ENCODE data around the gene DRC3.
A peak's percentile ranks its signal among the peaks of the same experiment; 100 is the strongest.
"Not testable (repeated sequence)": the region's sequence is repeated elsewhere in the genome, so short reads cannot be mapped to it uniquely, and the experiment has no call there.

The DRC3 gene

DNA sequence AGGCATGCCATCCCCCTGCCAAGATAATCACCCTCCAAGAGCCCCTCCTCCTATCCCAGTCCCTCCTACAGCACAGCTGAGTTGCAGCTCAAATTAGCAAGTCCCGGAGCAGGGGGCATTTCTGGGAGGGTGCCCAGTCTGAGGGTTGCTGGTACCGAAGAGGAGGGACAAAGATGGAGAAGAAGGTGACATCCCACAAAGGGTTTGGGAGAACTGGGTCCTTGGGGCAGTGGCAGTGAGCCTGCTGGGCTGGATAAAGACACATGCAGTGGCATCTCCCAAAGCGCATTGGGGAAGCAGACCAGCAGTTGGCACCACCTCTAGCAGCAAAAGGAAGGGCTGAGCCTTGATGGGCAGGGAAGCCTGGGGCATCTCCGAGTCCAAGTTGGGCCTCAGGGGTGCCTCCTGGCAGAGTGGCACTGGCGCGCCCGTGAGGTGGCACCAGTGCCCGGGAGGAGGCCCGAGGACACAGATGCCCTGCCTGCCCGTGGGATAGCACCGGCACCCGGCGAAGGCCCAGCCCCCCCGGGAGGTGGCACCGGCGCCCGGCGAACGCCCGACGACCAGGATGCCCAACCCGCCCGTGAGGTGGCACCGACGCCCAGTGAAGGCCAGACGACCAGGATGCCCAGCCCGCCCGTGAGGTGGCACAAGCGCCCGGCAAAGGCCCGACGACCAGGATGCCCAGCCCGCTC lies 1.1 kb upstream of the DRC3 start:
- no peak for DNase-seq

DNA sequence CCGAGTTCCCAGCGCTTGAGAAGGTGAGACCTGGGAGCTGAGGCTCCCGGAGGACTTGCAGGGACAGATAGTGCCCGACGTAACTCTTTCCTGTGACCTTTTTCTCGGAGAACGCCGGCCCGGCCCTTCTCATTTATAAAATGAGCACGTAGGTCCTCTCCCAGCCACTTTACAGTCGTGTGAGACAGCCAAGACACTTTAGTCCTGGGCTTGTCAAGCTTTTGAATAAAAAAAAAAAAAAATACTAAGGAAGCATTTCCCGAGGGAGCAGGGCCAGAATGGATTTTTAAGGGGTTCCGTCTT lies 241 bp downstream of the DRC3 start:
- DNase-seq: no peak

DNA sequence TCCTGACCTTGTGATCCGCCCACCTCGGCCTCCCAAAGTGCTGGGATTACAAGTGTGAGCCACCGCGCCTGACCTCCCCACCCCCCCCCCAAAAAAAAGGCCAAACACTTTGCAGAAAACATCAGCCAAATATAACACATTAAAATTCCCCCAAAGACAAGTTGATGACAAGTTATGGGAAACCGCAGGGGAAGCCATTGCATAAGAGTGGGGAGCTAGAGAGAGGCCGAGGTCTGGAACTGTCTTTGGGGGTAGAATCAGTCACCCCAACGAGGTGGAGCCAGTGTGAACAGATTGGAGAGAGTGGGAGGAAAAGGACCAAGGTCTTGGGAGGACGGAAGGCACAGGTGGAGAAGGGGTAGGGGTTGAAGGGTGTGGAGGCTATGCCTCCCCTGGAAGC lies 2.8 kb downstream of the DRC3 start:
- DNase-seq: no peak

DNA sequence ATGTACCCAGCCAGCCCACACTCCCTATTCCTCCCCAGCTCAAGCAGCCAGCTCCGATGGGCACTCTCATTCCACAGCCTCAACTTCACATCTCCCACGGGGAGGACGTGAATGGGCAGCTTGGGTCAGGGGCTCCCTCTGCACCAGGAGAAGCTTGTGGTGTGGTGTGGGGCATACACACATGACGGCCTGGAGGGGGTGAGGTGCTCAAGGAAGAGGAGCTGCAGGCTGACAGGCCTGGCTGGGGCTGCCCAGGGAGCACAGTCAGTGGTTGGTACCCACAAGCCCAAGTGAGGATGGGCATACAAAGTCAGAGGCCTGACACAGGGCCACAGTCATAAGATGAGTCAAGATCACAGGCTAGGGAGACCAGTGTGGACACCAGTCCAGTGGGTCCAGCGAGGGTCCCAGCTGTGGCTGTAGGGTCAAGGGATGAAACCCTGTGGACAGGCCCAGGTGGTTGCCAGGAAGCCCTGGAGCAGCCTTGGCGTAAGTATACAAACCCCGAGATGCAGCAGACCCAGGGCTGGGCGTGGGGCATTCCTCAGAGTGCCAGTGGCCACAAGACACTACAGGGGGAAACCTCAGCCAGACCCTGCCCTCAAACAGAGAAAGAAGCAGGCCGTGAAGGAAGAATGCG lies 4.4 kb downstream of the DRC3 start:
- DNase-seq: no peak

DNA sequence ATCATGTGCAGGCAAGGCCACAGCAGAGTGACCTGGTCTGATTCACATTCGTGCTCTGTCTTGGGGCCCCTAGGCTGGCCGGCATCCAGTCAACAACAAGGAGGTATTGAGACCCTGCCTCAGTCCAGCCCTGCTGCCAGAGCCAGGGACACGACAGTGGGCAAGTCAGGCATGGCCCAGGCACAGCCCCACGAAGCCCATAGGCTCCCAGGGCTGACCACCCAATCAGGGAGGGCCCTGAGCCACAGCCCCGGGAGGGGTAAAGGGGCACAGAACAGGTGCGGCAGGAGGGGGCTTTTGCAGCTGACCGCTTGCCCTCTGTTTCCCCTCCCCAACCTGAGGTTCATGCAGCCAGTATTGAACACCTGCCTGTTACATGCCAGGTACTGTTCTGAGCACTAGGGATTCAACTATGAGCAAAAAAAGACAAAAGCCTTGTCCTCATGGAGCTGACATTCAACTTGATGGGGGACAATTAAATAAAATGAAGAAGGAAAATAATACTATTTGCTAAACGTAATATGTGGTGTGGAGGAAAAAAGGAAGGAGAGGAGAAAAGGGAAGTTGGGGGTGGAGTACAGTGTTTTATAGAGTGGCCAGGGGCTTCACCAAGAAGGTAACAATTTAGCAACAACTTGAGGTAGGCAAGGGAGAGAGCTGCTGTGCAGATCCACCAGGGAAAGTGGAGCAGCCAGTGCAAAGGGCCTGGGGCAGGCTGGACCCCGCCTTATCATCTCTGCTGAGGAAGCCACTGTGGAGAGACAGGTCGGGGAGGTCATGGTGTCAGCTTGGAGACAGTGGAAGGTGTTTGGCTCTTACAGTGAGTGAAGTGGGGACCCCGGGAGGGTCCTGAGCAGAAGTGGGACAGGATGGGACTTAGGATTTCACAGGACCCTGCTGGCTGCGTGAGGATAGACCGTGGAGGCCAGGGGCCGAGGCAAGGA lies 6.1 kb downstream of the DRC3 start:
- DNase-seq: no peak

DNA sequence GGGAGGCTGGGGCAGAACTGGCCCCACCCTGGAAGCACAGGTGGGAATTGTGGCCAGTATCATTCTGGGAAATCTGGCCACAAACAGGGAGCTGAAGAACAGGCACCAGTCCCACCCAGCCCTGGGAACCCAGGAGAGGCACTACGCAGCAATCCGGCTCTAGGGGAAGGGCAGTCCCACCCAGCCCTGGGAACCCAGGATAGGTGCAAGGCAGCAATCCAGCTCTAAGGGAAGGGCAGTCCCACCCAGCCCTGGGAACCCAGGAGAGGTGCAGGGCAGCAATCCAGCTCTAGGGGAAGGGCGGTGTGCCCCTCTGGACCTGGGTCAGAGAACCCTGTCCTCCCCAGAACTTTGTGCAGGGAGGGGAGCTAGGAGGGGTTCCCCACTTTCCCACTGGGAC lies 7.1 kb downstream of the DRC3 start:
- DNase-seq: no peak

DNA sequence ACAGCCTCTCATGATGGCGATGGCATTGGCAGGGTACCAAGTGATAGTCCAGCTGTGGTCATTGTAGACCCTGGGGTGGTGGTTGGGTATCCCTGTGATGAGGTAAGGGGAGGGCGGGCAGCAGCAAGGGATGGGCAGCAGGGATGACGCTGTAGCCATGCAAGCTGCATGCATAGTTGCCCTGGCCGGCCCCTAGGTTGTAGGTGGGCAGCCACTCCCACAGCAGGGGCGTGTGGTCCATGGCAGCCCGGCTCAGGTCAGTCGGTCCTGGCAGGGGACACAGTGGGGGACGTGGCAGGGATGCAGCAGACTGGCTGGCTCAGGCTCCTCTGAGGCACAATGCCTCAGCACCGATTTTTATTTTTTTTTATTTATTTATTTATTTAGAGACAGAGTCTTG lies 8.7 kb downstream of the DRC3 start:
- DNase-seq: no peak

DNA sequence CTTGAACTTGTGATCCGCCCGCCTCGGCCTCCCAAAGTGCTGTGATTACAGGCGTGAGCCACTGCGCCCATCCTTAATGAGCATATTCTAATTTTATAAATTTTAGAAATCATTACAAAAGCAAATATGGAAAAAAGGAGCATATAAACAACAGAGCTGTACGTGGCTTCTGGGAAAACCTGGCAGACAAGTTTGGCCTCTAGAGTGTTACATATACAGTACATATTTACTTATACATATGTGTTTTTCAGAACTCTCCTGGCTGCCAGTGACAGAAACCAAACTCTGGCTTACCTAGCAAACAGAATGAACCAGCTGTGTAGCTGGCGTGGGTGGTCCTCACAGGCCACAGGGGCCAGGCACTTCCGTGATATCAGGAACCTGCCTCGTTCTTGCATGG lies 10.1 kb downstream of the DRC3 start:
- no peak for DNase-seq

DNA sequence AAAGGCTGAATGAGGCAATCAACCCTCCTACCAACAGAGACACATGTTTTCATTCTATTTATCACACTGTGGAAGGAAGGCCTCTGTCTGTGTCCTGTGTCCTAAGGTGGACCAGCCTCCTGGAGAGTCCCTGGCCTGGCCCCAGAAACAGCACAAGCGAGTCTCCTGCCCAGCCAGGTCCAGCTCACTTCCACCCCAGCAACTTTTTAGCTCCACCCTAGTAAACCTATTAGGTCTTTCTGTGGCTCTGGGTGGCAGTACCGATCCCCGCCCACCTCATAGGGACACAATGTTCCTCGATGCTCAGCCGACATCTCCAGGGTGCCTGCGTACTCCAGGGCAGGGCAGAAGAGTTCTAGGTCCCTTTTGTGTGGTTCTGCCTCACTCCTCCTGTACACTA lies 10.7 kb downstream of the DRC3 start:
- DNase-seq: no peak

DNA sequence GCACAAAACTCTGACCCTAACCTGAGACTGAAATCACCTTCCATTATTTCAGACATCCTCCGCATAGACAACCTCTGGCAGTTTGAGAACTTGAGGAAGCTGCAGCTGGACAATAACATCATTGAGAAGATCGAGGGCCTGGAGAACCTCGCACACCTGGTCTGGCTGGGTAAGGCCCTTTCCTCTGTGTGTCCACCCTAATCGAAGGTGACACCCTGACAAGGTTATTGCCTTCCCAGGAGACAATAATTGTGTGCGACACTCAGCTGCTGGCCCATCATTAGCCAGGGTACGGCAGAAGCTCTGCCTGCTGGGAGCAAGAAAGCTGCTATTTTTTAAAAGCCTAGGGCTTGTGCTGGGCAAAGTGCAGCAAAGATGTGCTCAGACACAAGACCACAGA lies 11.1 kb downstream of the DRC3 start:
- no peak for DNase-seq

DNA sequence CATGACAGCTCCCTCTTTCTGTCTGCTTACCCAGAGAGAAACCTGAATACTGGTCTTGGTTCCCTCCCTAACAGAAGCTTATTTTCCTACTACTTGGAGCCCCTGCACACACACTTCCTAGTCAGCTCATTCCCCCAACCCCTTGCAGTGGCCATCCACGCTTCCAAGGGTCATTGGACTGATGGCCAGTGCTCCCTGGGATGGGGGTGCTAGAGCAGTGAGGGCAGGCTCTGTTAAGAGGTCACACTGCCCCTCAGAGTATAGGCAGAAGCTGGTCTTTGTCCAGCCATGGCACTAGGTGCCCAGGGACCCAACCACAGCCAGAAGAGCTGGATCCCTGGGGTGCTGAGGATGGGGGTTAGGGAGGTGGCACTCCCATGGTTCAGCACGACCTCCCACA lies 12.5 kb downstream of the DRC3 start:
- DNase-seq: no peak

DNA sequence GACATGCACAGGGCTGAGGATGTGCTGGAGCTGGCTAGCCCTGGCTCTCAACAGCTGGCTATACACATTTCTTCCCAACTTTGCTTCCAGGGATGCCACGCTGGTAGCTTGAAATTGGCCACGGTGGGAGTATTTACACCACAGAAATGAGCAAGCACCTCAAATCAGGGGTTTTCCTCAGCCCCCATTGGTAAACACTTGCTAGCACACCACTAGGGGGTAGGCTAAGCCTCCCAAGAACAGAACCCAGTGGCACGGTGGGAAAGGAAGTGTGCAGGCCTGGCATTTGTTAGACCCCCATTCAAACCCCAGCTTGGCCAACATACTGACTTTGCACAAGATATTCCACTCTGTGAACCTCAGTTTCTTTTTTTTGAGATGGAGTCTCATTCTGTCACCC lies 12.9 kb downstream of the DRC3 start:
- peak in 1 of 2 experiments; percentile 20 for DNase-seq

DNA sequence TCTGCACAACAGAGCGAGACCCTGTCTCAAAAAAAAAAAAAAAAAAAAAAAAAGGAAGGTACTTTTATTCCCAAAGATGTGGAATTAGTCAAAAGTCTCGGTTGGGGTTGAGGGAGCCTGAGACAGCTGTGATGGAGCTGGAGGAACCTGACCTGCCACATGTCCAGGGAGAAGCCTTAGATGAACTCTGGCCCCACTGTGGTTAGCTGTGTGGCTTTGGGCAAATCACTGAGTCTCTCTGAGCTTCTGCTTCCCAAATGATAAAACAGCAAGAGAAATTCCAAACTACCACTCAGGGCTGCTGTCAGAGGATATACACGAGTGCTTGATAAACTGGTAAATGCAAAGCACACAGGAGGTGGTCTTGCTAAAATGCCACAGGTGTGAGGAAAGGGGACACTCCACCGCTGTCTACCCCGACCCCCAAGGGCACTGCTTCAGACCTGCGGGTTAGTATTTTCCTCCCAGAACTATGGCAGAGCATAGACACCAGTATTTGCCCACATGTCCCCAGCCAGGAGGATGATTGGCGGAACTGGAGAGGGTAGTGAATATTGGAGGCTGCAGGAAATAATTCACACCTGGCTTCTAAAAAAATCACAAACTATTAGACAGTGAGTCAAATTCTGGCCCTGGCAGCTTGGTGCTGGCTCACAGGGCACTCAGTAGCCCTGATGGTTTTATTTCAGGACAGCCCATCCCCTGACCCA lies 14.7 kb downstream of the DRC3 start:
- DNase-seq: no peak

DNA sequence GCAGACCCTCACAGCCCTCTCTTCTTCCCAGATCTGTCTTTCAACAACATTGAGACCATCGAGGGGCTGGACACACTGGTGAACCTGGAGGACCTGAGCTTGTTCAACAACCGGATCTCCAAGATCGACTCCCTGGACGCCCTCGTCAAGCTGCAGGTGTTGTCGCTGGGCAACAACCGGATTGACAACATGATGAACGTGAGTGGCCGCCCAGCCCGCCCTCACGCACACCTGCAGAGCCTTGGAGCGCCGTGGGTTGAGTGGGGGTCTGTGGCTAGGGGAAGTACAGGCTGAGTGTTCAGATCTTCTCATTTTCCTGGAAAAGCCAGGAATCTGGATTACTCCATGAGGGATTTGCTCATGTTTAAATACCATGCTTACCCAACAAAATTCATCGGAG lies 15.2 kb downstream of the DRC3 start:
- DNase-seq: no peak

DNA sequence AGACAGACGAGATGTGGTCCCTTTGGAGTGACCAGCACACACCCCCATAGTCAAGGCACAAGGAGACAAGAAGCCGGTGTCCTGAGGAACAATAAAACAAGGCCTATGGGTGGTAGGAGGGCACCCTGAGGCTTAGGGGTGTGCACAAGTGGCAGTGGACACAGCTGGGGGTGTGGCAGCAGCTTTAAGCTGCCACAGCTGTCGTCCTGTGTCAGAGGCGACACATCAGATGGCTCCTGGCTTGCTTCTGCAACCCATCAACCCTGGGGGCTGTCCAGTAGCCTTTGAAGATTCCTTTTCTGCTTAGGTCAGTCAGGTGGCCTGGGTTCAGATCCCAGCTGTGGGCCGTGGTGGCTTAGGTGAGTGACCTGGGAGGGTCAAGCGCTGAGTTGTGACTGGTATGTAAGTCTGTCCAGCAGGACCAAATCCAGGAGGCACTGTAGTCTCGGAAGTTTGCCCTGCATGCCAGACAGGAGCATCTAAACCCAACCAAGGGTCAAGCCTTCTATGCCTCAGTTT lies 15.8 kb downstream of the DRC3 start:
- DNase-seq: no peak

DNA sequence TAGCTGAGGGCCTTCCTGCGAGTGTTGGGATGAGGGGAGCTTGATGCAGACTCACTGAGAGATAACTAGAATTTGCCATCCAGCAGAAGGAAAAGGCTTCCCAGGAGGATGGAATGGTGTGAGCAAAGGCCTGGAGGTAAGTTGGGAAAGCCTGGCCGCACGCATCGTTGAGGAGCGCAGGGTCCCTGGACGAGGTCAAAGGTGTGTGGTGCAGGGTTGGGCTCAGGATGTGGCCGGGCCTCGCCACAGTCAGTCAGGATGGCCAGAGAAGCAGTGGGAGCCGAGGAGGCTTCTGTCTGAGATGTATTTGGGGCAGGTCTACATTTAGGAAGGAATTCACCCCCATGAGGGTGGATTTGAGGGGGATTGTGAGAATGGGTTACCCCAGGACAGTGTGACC lies 16.4 kb downstream of the DRC3 start:
- no peak for DNase-seq

DNA sequence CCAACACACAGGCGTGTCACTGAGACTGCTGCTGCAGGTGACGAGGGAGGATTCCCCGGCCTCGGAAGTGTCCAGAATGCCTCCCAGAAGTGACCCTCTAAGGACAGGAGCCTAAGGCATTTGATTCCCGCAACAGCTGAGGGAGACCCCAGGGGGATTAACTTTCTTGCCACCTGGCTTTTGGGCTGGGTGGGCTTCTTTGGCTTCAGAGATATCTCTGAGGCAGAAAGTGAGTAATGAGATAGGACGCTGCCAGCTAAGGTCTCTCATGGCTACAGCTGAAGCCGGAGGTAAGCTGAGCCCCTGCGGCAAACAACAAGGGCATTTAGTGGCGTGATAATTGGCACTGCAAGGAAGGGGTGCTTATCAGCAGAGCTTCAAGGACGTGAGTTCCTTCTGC lies 17.0 kb downstream of the DRC3 start:
- DNase-seq: no peak

DNA sequence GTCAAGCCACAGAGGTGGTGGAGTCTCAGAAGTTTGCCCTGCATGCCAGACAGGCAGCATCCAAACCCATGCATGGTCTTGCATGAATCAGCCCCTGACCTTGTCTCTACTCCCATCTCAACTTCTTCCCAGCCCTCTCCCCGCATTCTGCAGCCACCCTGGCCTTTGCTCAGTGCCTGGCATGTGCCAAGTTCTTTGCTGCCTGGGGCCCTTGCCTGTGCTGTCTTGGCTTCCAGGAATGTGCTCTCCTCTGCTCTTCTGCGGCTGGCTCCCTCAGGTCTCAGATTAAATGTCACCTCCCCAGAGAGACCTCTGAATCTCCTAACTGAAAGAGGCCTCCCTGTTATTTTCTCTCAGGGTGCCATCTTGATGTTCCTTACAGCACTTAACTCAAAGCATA lies 17.6 kb downstream of the DRC3 start:
- no peak for DNase-seq

DNA sequence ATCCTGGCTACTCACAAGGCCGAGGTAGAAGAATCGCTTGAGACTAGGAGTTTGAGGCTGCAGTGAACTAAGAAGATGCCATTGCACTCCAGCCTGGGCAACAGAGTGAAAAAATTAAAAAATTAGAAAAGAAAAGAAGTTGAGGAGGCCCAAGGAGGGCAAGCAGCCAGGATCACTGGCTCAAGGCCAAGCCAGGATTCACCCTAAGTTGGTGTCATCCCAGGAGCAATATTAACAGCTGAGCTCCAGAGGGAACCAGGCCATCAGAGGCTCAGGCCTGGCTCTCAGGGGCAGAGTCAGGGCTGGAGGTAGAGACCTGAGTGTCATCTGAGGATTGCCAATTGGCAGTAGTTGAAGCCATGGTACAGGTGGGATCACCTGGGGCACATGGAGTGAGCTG lies 20.7 kb downstream of the DRC3 start:
- DNase-seq: no peak

DNA sequence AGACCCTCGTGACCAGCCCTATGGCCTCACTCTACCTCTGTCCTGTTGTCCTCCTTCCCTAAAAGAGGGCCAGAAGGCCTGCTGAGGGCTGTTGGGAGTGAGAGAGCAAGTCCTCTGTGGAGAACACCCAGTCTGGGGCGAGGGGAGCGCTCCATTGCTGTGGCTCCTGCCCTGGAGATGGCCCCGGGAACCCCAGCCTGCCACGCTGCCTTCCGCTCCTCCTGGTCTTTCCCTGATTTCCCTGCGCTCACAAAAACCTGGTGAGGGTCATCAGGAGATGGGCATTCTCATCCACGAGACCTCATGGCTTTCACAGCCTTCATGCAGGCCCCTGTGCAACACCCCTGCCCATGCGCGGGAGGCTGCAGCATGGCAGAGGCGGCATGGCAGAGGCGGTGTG lies 21.2 kb downstream of the DRC3 start:
- DNase-seq: no peak

DNA sequence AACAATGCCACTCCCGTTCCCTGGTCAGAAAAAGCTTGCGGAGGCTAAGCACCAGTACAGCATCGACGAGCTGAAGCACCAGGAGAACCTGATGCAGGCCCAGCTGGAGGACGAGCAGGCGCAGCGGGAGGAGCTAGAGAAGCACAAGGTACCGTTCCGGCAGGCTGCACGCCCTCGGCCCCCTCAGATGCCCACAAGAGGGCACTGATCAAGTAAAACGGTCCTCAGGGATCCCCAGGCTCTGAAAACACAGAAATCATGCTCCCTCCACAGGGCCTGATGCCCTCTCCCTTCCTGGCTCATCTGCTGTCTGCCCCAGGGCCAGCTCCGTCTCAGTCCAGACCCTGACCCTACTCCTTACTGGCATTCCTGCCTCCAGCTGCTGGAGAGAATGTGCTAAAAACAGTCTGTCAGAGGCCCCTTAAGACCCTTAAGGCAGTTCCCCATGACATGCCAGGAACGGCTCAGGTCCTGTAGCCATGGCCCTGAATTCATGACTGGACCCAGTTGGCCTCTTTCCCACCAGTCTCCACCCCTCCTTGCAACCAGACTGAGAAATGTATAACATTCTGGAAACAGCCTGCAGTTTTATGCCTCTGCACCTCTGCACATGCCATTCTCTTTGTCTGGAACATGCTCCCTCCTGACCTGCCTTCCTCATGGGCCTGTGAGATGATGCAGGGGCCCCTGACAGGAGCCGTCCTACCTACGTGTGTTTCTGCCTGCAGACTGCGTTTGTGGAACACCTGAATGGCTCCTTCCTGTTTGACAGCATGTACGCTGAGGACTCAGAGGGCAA lies 21.8 kb downstream of the DRC3 start:
- peak; percentile 37 to 72 for DNase-seq

DNA sequence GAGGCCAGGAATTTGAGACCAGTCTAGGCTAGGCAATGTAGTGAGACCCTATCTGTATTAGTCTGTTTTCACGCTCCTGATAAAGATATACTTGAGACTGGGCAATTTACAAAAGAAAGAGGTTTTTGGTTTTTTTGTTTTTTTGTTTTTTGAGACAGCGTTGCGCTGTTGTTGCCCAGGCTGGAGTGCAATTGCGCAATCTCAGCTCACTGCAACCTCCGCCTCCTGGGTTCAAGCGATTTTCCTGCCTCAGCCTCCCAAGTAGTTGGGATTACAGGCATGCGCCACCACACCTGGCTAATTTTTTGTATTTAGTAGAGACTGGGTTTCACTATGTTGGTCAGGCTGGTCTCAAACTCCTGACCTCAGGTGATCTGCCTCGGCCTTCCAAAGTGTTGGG lies 23.2 kb downstream of the DRC3 start:
- not testable (repeated sequence) for DNase-seq
